Islet precursor cell (in vitro differentiated cells): ENCODE results near the gene KRT8.
A peak's percentile ranks its signal among the peaks of the same experiment; 100 is the strongest.
"Not testable (repeated sequence)": the region's sequence is repeated elsewhere in the genome, so short reads cannot be mapped to it uniquely, and the experiment has no call there.

Experiments
- DNase-seq: peaks from one replicate; pipeline ENCODE4 v3.0.0-alpha.2; 2018

The KRT8 gene

GRCh38 chr12:52901715-52902541 is 2.9 kb downstream of the KRT8 start:
- DNase-seq: no peak

GRCh38 chr12:52900896-52901714 is 3.8 kb downstream of the KRT8 start:
- no peak for DNase-seq

GRCh38 chr12:52900166-52900895 is 4.5 kb downstream of the KRT8 start:
- peak; percentile 64 for DNase-seq

- DNase-seq: peak; percentile 64
Measured at GRCh38 chr12:52899338-52900035, 5.4 kb downstream of the KRT8 start.

- no peak for DNase-seq
Measured at GRCh38 chr12:52896190-52897100, 8.4 kb downstream of the KRT8 start.

- peak; percentile 95 for DNase-seq
Measured at GRCh38 chr12:52895726-52896189, 9.1 kb downstream of the KRT8 start.

GRCh38 chr12:52892974-52893373 is 11.9 kb downstream of the KRT8 start:
- no peak for DNase-seq

GRCh38 chr12:52892207-52892852 is 12.5 kb downstream of the KRT8 start:
- DNase-seq: no peak

GRCh38 chr12:52891044-52891443 is 13.8 kb downstream of the KRT8 start:
- no peak for DNase-seq

- no peak for DNase-seq
Measured at GRCh38 chr12:52890417-52890816, 14.5 kb downstream of the KRT8 start.

GRCh38 chr12:52884526-52885293 is 20.2 kb downstream of the KRT8 start:
- peak; percentile 92 for DNase-seq

GRCh38 chr12:52880499-52880898 is 24.4 kb downstream of the KRT8 start:
- DNase-seq: not testable (repeated sequence)

- DNase-seq: peak; percentile 98
Measured at GRCh38 chr12:52879394-52880351, 25.2 kb downstream of the KRT8 start.

- no peak for DNase-seq
Measured at GRCh38 chr12:52878507-52879393, 26.1 kb downstream of the KRT8 start.

GRCh38 chr12:52877242-52877641 is 27.6 kb downstream of the KRT8 start:
- DNase-seq: peak; percentile 60

- no peak for DNase-seq
Measured at GRCh38 chr12:52876372-52876771, 28.5 kb downstream of the KRT8 start.

GRCh38 chr12:52874573-52875435 is 30.1 kb downstream of the KRT8 start:
- no peak for DNase-seq
